NOMO-1 treated with DMSO at 0.1 percent for 48 hours (cell line): ENCODE data around the gene C16orf95.

Experiments used
- DNase-seq: peaks from one replicate; lab custom pipeline; 2025; ENCODE audit not compliant: unreplicated experiment; lab: John Stamatoyannopoulos, UW

Gene C16orf95

GRCh38 chr16:87319997-87320491, 2.9 kb upstream of the C16orf95 start:
- DNase-seq, result no peak

GRCh38 chr16:87319011-87319410, 1.8 kb upstream of the C16orf95 start:
- no peak for DNase-seq

DNA sequence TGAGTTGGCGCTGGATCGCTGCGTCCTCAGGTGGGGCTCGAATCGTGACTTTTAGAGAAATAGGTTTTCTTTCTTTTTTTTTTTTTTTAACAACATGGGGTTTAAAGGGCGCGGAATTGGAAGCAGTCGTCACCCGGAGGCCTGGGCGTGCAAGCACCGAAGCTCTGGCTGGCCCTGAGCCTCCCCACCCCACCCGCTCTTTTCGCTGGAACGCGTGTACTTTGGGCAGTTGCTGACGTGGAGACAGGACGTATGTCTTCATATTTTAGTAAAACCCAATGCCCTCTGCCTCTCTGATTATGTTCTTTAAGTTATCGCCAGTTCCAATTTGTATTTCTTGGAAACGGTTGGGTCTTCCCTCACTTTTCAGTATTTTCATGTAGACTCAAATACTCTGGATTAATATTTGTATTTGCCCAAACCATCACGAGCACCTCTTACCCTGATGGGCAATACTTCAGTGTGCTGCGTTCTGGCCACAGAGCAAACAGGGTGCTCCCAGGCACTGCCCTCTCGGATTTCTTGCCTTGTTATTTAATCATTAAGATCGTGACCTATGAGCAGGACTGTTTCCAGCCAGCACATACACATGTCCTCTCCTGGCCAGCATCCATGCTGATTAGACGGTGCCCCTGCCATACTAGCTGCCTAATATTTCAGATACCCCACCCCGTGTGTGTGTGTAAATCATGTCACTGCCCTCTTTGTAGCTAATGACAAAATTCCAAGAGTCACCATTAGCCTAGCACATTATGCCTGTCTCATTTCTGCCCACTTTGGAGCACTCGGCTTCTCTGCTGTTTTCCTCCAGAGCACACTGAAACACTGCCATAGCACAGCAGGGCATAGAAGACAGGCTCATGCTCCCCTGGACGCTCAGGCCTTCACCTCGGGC, 805 bp upstream of the C16orf95 start:
- peak; percentile 49 for DNase-seq

- no peak for DNase-seq
These were observed 706 bp downstream of the C16orf95 start for GRCh38 chr16:87316450-87316922.

- no peak for DNase-seq
These were observed 2.2 kb downstream of the C16orf95 start for GRCh38 chr16:87314990-87315420.

DNA sequence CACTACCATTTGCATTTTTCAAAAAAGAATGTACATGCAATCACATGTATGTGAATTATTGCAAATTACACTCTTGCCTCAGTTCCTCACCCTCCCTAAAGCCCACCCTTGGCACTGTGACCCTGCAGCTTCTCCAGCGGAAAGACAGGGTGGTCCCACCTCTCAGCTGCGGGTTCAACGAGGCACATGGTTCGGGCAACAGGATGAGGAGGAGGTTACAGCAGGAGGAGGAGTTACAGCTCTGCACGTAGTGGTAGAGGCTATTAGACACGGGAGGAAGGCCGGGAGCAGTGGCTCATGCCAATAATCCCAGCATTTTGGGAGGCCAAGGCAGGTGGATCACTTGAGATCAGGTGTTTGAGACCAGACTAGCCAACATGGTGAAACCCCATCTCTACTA, 5.2 kb downstream of the C16orf95 start:
- no peak for DNase-seq

GRCh38 chr16:87311387-87311786, 5.8 kb downstream of the C16orf95 start:
- DNase-seq, result no peak

- DNase-seq, result no peak
These were observed 6.6 kb downstream of the C16orf95 start for GRCh38 chr16:87310610-87311009.

- no peak for DNase-seq
These were observed 7.3 kb downstream of the C16orf95 start for GRCh38 chr16:87309620-87310525.

DNA sequence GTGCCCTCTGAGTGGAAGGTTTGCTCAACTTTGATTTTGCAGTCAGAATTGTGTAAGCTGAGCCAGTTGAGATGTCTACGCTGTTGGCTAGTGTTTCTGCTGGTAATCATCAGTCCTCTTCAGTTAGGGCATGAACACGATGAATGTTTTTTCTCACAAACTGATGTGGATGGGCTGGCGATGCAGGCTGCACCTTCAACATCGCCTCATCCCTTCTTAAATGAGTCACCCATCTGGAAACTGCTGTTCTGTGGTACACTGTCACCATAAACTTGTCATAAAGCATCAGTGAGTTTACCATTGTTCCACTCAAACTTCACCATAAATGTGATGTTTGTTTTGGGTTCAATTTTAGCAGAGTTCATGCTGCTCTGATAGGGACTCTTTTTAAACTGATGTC, 8.4 kb downstream of the C16orf95 start:
- DNase-seq, result no peak

- DNase-seq, result no peak
These were observed 10.7 kb downstream of the C16orf95 start for GRCh38 chr16:87306516-87306915.

GRCh38 chr16:87305505-87306391, 11.4 kb downstream of the C16orf95 start:
- DNase-seq, result no peak

DNA sequence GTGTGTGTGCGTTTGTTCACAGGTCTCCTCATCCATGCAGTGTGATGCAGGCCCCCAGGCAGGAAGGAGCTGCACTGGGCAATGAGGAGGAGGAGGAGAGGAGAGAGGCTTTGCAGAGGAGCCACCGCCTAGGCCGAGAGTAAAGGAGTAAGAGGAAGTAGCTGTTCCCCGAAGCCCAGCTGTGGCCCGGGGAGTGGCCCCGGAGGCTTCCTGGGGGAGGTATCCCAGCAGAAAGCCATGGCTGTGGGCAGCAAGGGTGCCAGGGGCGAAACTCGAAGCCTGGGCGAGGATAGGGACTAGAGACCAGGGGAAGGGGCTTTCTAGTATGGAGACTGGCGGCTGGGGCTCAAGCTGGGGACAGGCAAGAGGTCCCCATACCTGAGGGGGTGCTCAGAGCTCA, 12.2 kb downstream of the C16orf95 start:
- no peak for DNase-seq

- DNase-seq, result no peak
These were observed 13.2 kb downstream of the C16orf95 start for GRCh38 chr16:87303962-87304521.

- peak; percentile 14 for DNase-seq
These were observed 13.7 kb downstream of the C16orf95 start for GRCh38 chr16:87303431-87303930.

DNA sequence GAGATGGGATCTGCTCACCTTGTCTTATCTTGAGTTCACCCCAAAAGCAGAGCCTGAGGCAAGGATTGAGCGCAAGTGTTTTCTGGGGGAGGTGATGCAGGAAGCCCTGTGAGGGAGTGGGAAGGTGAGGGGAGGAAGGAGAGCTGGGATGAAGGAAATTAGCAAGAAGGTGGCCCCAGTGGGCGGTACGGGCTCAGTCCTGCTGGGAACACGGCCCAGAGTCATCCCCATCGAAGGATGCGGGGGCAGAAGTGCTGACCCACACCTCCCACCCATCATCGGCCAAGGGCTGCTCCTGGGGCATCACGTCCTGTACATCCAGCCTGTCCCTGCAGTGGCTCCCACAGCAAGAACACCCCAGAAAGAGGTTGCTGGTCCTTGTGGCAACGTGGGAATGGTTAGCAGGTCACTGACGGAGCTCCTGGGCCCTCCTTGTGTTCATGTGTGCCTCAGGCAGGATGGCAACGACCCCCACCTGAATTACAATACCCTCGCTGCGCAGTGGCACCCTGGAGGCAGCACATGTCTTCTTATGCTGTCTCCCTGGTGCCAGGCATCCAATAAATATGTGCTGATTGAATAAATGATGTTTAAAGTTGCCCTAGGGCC, 18.2 kb downstream of the C16orf95 start:
- DNase-seq, result no peak

DNA sequence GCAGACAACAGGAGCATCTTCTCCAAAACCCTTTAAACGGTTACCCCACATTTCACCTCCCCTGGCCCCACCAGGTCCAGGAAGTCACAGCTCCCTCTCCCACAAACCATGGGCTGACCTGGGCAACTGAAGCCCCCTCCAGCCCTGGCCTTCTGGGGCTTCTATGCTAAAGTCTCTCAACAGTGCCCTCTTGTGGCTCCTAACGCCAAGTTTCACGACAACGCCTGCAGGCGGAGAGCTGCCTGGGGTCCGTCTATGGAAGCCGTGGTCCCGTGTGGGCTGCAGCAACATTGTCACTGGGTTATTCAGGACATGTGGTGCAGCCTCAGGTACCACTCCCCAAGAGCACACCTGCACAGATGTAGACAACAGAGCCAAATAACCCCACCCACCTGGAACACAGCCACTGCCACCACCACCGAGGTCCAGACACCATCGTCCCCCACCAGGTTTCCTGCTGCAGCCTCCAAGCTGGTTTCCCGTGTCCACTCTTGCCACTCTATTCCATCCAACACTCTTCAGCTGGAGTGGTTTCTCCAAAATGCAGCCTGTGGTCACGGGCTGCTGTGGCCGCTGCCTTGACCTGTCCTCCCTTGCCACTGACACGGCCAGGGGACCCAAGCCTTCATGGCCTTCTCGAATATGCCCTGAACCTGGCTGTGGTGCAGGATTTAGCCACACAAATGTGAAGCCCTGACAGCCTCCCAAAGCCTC, 19.1 kb downstream of the C16orf95 start:
- DNase-seq, result no peak

GRCh38 chr16:87297407-87297806, 19.8 kb downstream of the C16orf95 start:
- no peak for DNase-seq
